Dendritic cell treated with granulocyte-macrophage colony-stimulating factor and Interleukin-4, amounts not matched to agents 40 ng/mL and 50 ng/mL, for 4 days (primary cell): ENCODE data around the gene CEP85L.

ENCODE experiments used
- H3K27ac Mint-ChIP-seq: one replicate; pipeline ENCODE4 v1.8.0; 2022; ENCODE audit warnings: mild to moderate bottlenecking, mixed read lengths
- H3K27me3 Mint-ChIP-seq: one replicate; pipeline ENCODE4 v1.8.0; 2022; ENCODE audit warnings: mild to moderate bottlenecking, mixed read lengths
- H3K36me3 Mint-ChIP-seq: one replicate; pipeline ENCODE4 v1.8.0; 2022; ENCODE audit warnings: low read depth, mixed read lengths
- H3K4me1 Mint-ChIP-seq: one replicate; pipeline ENCODE4 v1.8.0; 2022; ENCODE audit warnings: low read depth, mixed read lengths
- H3K4me3 Mint-ChIP-seq: one replicate; pipeline ENCODE4 v1.8.0; 2022; ENCODE audit warnings: mild to moderate bottlenecking, moderate library complexity, mixed read lengths
- H3K9me3 Mint-ChIP-seq: one replicate; pipeline ENCODE4 v1.8.0; 2022; ENCODE audit warnings: mixed read lengths
- intact Hi-C: fragments of 100-400 bp; cut with micrococcal nuclease; formaldehyde crosslinking; loops from one replicate; pipeline ENCODE4 v1.15.0; 2022

CEP85L gene

DNA sequence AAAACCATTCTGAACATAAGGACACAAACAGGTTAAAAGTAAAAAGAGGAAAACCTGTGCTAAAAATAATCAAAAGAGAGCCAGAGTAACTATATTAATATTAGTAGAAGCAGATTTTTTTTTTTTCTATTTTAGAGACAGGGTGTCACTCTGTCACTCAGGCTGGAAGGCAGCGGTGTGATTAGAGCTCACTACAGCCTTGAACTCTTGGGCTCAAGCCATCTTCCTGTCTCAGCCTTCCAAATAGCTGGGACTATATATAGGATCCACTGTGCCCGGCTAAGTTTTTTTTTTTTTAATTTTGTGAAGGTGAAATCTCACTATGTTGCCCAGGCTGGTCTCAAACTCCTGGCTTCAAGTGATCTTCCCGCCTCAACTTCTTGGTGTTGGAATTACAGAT is 136.7 kb downstream of the CEP85L start:
- no peaks in the 10 kb centered on the region for H3K4me1 Mint-ChIP-seq
- H3K27me3 Mint-ChIP-seq = no peaks in the 10 kb centered on the region
- intact Hi-C loops = no loop called here
- no peaks in the 10 kb centered on the region for H3K9me3 Mint-ChIP-seq
- no peak overlapping the region for H3K27ac Mint-ChIP-seq
- H3K36me3 Mint-ChIP-seq = peaks cover 32% of the 10 kb centered on the region
- no peak overlapping the region for H3K4me3 Mint-ChIP-seq

DNA sequence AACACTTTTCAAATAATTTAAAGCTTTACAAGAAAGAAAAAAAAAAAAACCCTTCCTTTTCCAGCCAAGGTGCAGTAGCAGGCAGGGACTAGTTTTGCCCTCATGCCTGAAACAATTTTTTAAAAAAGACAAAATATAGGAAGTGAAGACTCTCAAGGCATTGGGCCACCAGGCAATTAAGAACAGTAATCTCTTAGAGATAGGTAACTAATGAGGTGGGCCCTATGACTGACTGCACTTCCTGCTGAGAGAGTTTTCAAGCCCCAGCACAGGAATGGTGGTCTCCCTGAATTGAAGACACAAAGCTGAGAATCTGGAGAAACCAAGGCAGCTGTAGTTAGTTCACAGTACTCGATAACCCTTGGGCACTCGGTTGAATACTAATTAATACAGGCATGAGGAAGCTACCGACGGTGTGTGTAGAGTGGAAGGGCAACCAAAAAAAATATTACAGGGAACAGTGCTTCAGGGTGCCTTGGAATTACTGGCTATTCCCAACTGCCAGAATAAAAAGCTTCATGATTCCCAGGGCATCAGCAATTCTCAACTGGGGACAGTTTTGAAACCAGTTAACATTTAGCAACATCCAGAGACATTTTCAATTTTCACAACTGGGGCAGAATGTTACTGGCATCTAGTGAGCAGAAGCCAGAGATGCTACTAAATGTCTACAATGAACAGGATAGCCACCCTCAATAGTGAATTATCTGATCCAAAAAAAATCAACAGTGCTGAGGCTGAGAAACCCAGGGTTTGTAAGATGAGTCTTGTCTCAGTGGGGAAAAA is 139.3 kb downstream of the CEP85L start:
- H3K4me1 Mint-ChIP-seq = no peaks in the 10 kb centered on the region
- H3K27me3 Mint-ChIP-seq = no peaks in the 10 kb centered on the region
- intact Hi-C loops = no loop called here
- peaks cover 9% of the 10 kb centered on the region for H3K36me3 Mint-ChIP-seq
- H3K27ac Mint-ChIP-seq = no peak overlapping the region
- no peak overlapping the region for H3K4me3 Mint-ChIP-seq
- H3K9me3 Mint-ChIP-seq = no peaks in the 10 kb centered on the region

DNA sequence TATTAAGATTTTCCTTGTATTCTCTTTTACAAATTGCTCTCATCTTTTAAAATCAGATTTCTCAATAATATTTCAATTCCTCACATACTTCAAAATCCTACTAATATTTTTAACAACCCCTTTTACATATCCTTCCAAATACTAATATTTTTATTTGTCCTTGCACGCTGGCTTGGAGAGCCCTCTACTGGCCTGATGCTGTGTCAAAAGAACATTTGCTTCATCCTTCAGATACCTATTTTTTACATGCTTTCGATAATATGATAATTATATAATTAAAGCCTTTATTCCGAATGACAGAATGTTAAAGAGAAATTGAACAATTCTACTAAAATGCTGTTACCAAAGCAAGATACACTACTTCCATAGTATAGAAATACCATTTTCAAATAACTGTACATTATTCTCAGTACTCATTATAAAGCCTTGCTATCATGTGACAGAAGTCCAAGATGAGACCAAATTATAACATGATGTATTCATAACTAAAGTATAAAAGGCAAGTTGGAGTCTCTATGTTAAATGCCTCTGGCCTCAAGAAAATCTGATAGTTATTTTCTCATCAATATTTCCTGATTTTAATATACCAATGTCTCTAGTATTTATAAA is 142.3 kb downstream of the CEP85L start:
- intact Hi-C loops = no loop called here

DNA sequence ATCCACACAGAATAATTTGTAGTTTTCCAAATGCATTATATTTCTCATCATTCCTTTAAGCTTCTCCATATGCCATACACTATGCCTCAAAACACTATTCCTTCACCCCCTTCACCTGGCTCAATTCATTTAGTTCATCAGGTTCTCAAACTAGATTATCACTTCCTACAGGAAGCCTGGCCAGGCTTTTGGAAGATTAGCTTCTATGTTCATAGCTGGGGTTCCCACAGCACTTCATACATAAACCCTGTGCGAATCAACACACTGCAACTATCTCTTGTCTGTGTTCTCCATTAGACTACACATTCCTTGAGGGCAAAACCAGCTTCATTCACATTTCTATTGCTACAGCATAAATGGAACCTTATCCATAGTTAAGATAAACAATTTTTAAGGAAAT is 143.8 kb downstream of the CEP85L start:
- peaks cover 15% of the 10 kb centered on the region for H3K36me3 Mint-ChIP-seq
- H3K4me1 Mint-ChIP-seq = no peaks in the 10 kb centered on the region
- intact Hi-C loops = no loop called here
- H3K27me3 Mint-ChIP-seq = no peaks in the 10 kb centered on the region
- no peak overlapping the region for H3K27ac Mint-ChIP-seq
- H3K4me3 Mint-ChIP-seq = no peak overlapping the region
- H3K9me3 Mint-ChIP-seq = no peaks in the 10 kb centered on the region

More for the DNA sequence above, 142.3 kb downstream of the CEP85L start:
- Mint-ChIP-seq H3K36me3 (peaks cover 9% of the 10 kb centered on the region), H3K4me3 (no peak overlapping the region), H3K27me3 (no peaks in the 10 kb centered on the region), H3K27ac (no peak overlapping the region), H3K9me3 (no peaks in the 10 kb centered on the region), H3K4me1 (no peaks in the 10 kb centered on the region)

DNA sequence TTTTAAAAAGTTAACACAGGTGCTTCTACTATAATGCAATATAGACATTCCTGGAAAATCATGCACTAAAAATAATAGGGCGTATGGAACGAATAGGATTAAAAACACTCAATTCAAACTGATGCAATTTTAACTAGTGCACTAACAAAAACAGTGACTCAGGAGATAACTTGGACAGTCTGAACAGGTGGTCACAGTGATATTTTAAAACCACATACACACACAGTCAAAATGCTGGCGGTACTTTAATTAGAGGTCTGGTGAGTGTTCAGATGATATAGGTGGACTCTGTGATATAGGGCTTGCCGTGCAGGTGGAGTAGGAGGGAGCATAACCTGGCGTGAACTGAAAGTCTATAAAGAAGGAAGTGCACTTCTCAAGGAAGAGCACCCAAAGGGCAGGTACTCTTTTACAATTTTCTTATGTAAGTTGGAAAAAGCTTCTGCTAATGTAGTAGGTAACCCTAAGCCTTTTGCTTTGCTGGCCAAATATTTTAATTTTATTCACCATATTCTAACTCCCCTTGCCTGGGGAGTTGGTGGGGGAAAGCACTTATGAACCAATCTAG is 145.2 kb downstream of the CEP85L start:
- Mint-ChIP-seq H3K9me3 (peaks cover 2% of the 10 kb centered on the region), H3K4me3 (no peak overlapping the region), H3K4me1 (no peaks in the 10 kb centered on the region), H3K27me3 (no peaks in the 10 kb centered on the region), H3K36me3 (peaks cover 30% of the 10 kb centered on the region), H3K27ac (no peak overlapping the region)
- intact Hi-C loops = no loop called here

DNA sequence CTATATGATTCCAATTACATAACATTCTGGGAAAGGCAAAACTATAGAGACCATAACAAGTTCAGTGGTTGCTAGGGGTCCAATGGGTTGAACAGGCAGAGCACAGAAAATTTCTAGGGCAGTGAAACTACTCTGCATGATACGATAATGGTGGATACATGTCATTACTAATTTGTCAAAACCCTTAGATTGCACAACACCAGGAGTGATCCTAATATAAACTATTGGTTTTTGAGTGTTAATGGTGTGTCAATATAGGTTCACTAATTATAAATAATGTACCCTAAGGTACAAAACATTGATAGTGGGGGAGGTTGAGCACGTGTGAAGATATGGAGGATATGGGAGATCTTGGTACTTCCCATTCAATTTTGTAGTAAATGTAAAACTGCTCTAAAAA is 145.7 kb downstream of the CEP85L start:
- no peaks in the 10 kb centered on the region for H3K4me1 Mint-ChIP-seq
- no peak overlapping the region for H3K27ac Mint-ChIP-seq
- H3K36me3 Mint-ChIP-seq = peaks cover 35% of the 10 kb centered on the region
- peaks cover 7% of the 10 kb centered on the region for H3K9me3 Mint-ChIP-seq
- intact Hi-C loops = no loop called here
- no peak overlapping the region for H3K4me3 Mint-ChIP-seq
- no peaks in the 10 kb centered on the region for H3K27me3 Mint-ChIP-seq

DNA sequence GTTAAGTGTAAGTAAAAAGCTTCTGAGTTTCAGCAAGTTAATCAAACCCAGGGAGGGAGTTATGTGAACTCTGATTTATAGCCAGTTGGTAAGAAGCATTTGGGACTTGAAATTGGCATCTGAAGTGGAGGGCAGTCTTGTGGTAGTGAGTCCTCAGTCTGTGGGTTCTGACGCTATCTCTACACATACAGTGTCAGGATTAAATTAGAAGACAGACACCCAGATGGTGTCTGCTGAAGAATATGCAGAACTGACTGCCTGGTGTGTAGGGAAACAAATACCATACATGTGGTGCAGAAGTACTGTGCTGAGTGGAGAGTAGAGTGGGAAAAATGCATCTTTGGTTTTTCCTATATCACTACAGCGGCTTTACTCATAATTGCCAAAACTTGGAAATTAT is 146.8 kb downstream of the CEP85L start:
- no peak overlapping the region for H3K27ac Mint-ChIP-seq
- H3K4me1 Mint-ChIP-seq = no peaks in the 10 kb centered on the region

DNA sequence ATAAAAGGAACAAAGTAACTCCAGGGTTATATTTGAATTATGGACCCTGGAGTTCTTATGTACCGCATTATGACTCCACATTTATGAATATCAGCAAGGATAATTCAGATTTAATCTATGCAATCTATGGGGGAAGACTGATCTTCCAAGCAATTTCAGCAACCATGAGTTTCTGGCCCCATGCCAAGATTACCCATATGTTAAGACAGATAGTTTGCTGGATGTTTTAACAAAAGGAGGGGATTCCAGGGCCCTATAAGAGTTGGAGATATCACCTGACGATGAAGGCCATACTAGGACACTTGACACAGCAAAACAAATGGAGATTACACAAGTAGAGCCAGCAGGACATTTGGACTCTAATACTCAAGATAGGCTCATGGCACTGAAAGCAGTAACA is 149.2 kb downstream of the CEP85L start:
- Mint-ChIP-seq H3K27me3 (no peaks in the 10 kb centered on the region), H3K4me1 (no peaks in the 10 kb centered on the region), H3K36me3 (peaks cover 54% of the 10 kb centered on the region), H3K27ac (no peak overlapping the region), H3K4me3 (no peak overlapping the region), H3K9me3 (peaks cover 9% of the 10 kb centered on the region)
- intact Hi-C loops = no loop called here

More for the DNA sequence above, 146.8 kb downstream of the CEP85L start:
- H3K4me3 Mint-ChIP-seq = no peak overlapping the region
- peaks cover 39% of the 10 kb centered on the region for H3K36me3 Mint-ChIP-seq
- peaks cover 9% of the 10 kb centered on the region for H3K9me3 Mint-ChIP-seq
- H3K27me3 Mint-ChIP-seq = no peaks in the 10 kb centered on the region
- intact Hi-C loops = no loop called here

DNA sequence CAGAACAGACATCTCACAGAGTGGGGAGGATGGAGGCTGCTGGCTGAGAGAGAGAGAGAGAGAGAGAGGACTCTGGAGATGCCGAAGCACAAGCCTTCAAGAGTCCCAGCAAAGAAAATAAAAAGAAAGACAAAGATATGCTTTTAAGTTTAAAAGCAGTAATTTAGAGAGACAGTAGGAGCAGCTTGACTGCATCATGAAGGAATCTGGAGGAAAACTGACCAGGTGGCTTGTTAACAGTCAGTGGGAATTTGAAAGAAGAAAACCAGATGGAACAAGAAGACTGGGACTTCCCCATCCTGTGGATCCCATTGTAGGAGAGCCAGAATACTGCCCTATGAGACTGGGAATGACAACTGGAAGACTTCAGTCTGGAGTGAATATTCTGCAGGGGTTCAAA is 149.6 kb downstream of the CEP85L start:
- intact Hi-C loops = no loop called here
- no peak overlapping the region for H3K4me3 Mint-ChIP-seq
- H3K36me3 Mint-ChIP-seq = peaks cover 54% of the 10 kb centered on the region
- H3K9me3 Mint-ChIP-seq = peaks cover 9% of the 10 kb centered on the region
- no peaks in the 10 kb centered on the region for H3K27me3 Mint-ChIP-seq
- H3K4me1 Mint-ChIP-seq = no peaks in the 10 kb centered on the region
- H3K27ac Mint-ChIP-seq = no peak overlapping the region

DNA sequence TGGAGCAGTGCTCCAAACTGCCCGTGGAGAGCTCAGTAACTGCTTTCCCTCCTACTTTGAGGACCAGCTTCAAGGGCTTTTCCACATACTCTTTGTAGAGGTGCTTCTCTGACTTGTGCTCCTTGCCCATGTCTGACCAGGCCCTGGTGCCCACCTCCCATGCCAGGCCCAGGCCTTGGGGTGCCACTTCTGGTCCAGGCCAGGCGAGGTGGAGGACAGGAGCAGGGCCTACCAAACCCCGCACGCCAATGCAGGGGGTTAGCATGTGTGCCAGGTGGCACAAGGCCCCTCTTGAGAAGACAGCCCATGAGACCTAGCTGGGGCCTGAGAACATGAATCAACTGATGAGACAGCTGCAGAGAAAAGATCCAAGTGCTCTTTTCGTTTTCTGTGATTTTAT is 150.3 kb downstream of the CEP85L start:
- Mint-ChIP-seq H3K9me3 (peaks cover 9% of the 10 kb centered on the region), H3K36me3 (peaks cover 54% of the 10 kb centered on the region), H3K27ac (no peak overlapping the region), H3K4me3 (no peak overlapping the region), H3K27me3 (no peaks in the 10 kb centered on the region), H3K4me1 (no peaks in the 10 kb centered on the region)
- intact Hi-C loops = no loop called here

DNA sequence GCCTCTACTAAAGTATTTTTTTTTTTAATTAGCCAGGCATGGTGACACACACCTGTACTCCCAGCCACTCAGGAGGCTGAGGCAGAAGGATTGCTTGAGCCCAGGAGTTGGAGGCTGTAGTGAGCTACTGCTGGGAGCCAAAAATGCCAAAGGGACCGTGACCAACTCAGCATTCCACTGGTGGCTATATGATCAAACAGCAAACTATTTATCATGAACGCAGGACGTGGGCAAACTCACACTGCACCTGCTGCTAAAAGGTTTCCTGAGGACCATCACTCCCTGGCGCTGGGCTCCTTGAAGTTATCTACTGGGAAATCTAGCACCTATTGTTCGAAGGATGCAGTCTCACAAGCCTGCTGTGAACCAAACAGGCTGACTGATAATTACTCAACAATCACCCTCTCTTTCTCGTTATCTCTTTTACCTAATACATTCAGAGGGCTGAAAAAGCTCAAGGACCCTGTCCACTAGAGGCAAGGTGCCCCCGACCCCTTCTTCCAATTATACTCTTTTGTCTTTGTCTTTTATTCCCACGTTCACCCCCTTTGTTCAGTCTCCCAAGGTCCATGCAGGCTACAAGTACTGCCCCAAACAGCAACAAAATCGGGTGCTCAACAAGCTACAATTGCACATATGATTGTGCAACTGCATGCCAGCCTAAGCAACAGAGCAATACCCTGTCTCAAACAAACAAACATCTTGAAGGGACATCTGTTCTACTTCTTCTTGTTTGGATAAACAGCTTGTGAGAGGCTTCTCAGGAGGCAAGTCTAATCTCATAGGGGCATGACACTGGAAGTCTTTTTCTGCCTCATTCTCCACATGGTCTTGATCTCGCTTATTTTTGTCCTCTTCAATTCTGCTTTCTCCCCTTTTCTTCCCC is 151.0 kb downstream of the CEP85L start:
- H3K4me3 Mint-ChIP-seq = no peak overlapping the region
- H3K27ac Mint-ChIP-seq = no peak overlapping the region
- no peaks in the 10 kb centered on the region for H3K4me1 Mint-ChIP-seq
- H3K9me3 Mint-ChIP-seq = peaks cover 9% of the 10 kb centered on the region
- peaks cover 61% of the 10 kb centered on the region for H3K36me3 Mint-ChIP-seq
- no peaks in the 10 kb centered on the region for H3K27me3 Mint-ChIP-seq
- intact Hi-C loops = no loop called here

DNA sequence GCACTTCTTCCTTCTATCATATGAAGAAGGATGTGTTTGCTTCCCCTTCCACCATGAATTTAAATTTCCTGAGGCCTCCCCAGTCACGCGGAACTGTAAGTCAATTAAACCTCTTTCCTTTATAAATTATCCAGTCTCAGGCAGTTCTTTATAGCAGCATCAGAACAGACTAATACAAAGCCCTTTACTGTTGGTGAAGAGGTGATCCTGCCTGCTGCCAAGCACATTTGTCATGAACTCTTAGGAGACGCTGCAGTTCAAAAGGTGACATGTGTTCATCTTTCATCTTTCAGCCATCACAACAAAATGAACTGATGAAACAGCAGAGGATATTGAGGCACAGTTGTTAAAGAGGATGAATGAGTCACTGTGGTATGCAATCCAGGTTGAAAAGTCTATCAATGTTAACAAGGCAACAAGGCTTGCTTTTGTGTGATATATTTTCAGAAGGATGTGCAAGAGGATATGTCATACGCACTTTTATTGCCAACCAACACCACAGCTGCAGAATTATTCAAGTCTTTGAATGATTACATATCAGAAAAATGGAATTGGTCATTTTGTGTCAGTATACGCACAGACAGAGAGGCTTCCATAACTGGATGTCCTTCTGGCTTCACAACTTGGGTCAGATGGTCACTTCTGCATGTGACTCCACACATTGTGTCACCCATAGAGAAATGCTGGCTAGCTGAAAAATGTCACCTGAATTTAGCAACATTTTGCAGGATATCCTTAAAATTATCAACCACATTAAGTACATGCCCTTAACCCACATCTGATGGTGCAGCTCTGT is 155.7 kb downstream of the CEP85L start:
- Mint-ChIP-seq H3K27ac (no peak overlapping the region), H3K36me3 (peaks cover 64% of the 10 kb centered on the region), H3K4me1 (no peaks in the 10 kb centered on the region), H3K27me3 (no peaks in the 10 kb centered on the region), H3K9me3 (peaks cover 3% of the 10 kb centered on the region), H3K4me3 (no peak overlapping the region)
- intact Hi-C loops = no loop called here

DNA sequence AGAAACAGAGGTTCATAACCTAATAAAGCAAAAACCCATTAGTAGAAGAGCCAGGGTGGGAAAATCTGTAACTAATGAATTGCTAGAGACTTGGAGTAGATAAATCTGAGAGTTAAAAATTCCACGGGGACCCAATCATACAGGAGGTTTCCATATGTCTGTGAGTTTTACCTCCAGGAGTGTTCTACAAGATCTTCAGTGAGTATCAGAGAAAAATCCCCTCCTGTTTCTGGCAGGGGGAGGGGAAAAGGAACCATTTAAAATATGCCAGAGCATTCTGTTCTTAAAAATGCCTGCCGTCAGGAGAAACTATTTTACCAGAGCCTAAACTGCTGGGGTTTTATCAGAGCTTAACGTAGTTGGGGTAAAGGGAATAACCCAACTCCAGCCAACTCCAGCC is 157.3 kb downstream of the CEP85L start:
- intact Hi-C loops = no loop called here
- Mint-ChIP-seq H3K4me3 (no peak overlapping the region), H3K36me3 (peaks cover 75% of the 10 kb centered on the region), H3K9me3 (peaks cover 11% of the 10 kb centered on the region), H3K27me3 (no peaks in the 10 kb centered on the region), H3K4me1 (no peaks in the 10 kb centered on the region), H3K27ac (no peak overlapping the region)
